Measurements from ENCODE around the gene STX5. TPM values are rescaled to one million over a fixed set of nuclear protein-coding genes. Genes with fewer than 3 reads are reported as not detected.

Gene STX5
- total and polyA plus RNA-seq, 9 of the 15 experiments (the other 6 are each of a cell fraction or from before 2014, with no cell fraction given), result 2.8 to 28.6 (median 23.7) TPM

- TF ChIP-seq DIDO1 (tag; IDR thresholded peaks at IDR 0.05; ENCODE audit: low read depth) (no peak), RCOR1 (IDR thresholded peaks at IDR 0.05; ENCODE audit: borderline replicate concordance in 1 of 2, low read depth in 2 of 2, low read length in 2 of 2) (0 out of 4 replicates have a peak, but pooled peaks of 1 of the 2 experiments have one; percentile 14), REST (IDR thresholded peaks at IDR 0.05; ENCODE audit: borderline replicate concordance) (no peak), REST (CRISPR knock-in tag; IDR thresholded peaks at IDR 0.05; ENCODE audit: low read depth) (no peak), POLR2AphosphoS5 (IDR thresholded peaks at IDR 0.05; ENCODE audit: control insufficient read depth, insufficient read depth, low read depth, low read length) (peak; percentile 99), MGA (IDR thresholded peaks at IDR 0.05) (peak; percentile 98), SMAD4 (CRISPR knock-in tag; conservative IDR thresholded peaks at IDR 0.05) (peak; percentile 54; the same call in 1 of the 2 replicates)
Measured at GRCh38 chr11:62855571-62856332, 23.9 kb upstream of the STX5 start (continued).

All from K562 (cell line).